Activated gamma-delta T cell treated with anti-CD3 and anti-CD28 coated beads, Interleukin-2, amount 50 U/mL, for 16 hours (primary cell): ENCODE measurements around the gene KMT2D.

ENCODE experiments used
- DNase-seq: peaks from one replicate; pipeline ENCODE4 v3.0.0-alpha.2; 2020; ENCODE audit warnings: low read depth

Gene KMT2D

DNA sequence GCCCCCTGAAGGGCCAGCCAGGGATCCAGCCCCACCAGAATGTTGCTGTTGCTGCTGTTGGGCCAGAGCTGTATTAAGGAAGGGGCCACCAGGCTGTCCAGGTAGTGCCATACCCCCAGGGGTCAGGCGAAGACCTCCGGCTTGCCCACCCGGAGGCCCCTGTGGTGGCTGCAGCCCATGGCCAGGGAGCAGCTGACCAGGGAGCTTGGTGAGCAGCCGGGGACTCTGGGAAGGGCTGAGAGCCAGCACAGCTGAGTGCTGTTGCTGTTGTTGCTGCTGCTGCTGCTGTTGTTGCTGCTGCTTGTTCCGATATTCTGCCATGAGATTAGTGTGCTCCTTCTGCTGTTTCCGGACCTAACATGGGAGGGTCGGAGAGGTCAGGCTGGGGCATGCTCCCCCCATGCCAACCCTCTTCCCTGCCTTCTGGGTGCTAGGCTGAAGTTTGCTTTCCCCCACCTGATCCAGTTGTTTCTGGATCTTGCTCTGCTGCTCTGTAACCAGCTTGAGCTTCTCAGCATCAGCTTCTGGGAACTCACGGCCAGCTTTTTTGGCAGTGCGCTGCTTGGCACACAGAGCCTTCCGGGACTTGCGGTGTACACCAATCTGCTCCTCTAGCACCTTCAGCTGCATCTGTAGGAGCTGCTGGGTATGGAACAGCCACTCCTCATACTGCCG lies 26.8 kb downstream of the KMT2D start:
- no peak for DNase-seq

DNA sequence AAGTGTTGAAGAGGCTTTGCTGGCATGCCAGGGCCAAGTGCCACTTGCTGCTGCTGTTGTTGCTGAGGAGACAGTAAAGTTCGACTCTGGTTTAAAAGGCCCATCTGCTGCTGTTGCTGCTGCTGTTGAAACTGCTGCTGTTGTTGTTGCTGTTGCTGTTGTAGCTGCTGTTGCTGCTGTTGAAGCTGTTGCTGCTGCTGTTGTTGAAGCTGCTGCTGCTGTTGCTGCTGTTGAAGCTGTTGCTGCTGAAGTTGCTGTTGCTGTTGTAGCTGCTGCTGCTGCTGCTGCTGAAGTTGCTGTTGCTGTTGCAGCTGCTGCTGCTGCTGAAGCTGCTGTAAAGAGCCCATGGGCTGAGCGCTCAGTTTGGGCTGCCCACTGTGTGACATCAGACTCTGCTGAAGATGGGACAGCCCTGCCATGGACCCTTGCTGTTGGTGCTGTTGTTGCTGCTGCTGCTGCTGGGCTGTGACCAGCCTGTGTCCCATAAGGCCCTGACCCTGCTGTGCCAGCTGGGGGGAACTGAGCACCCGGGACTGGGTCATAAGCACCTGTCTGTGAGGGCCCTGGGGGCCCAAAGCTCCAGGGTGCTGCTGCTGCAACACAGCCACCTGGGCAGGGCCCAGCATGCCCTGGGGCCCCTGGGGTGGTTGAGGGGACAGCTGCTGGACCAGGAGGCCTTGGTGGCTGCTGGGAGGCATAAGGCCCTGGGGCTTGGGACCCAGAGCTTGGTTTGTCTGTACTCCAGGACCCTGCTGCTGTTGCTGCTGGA lies 27.7 kb downstream of the KMT2D start:
- DNase-seq = no peak

DNA sequence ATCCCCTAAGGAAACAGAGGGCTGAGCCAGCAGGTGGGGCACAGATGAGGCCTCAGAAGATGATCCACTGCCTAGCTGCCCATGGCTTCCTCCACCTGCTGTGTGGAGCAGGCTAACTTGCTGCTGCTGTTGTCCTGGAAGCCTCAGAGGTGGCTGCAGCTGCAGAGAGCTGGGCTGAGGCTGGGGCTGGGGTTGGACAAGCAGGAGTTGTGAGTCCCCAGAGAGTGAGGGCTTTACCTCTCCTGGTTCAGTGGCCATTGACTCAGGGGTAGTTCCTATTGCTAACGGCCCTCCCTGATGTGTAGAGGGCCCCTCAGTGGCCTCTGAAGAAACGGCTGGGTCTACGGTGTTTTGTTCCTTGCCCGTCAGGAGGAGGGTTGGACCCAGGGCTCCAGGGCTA lies 28.3 kb downstream of the KMT2D start:
- no peak for DNase-seq

DNA sequence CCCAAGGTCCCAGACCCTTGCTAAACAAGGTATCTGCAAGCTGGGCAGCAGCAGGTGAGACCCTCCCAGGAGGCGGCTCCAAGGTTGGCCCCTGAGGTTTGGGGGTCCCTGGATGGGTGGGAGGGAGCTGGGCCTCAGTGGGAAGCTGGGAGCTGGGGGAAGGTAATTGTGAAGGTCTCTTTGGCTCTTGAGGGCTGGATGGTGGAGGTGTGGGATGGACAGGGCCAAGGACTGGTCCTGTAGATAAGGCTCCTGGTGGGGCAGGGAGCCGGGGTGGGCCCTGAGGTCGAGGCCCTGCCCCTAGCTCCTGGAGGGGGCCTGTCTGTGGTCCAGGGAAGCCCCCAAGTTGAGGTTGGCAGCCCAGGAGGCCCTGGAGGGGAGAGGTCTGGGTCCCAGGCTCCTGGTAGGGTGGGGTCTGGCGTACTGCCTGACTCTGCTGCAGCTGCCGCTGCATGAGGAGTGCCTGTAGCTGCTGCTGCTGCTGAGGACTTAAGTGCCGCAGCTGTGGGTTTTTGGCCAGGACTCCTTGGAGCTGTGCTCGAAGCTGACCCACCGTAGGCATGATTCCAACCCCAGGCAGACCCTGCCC lies 28.9 kb downstream of the KMT2D start:
- no peak for DNase-seq

DNA sequence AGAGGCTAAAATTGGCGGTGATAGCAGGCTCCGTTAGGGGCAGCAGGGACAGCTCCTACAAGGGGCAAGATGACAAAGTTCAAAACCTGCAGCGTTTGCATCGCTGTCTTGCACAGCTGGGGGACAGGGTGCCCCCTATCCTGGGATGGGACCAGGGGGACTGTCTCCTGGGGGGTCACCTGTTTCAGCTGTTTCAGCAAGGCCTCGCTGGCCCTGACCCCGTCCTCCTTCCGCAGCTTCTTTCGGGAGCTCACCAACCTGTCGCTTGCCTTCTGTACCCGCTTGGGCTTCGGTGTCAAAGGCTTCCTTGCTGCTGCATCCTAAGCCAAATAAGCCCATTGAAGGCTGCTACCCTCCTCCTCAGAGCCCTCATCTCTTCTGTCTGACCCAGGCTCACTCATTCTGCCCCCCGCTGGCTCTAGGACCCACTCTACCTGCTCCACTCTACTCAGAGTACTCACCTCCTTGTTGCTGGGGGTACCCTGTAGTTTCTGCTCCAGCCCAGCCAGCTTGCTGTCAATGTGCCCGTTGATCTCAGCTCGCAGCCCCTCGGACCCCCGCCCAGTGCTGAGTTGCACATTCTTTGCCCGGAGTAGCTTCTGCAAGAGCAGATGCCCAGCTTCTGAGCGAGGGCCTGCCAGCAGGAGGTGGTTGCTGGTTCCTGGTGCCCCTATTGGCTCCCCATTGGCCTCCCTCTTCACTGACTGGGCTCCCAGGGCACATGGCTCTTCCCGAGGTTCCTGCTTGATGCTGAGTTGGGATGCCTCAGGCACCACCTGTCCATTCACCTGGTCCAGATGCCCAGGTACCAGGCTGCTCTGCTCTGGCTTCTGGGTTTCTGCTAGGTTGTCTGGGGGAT lies 29.7 kb downstream of the KMT2D start:
- DNase-seq = no peak

DNA sequence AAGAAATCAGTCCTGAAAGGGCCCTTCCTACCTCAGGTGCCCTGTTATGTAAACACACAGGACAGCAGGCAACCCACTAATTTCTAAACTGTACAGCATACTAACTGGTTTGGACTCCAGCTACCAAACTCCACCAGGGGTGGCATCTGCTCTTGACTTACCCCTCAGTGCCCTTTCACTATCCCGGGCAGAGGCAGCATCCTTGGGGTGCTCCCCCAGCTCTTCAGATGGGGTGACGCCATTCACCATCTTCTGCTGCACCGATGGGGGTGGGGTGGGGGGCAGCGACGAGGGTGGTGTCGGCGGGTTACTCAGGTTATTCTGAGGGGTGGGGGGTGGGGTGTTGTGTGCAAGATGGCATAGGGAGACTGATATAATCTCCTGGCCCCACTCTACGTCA lies 30.5 kb downstream of the KMT2D start:
- no peak for DNase-seq

DNA sequence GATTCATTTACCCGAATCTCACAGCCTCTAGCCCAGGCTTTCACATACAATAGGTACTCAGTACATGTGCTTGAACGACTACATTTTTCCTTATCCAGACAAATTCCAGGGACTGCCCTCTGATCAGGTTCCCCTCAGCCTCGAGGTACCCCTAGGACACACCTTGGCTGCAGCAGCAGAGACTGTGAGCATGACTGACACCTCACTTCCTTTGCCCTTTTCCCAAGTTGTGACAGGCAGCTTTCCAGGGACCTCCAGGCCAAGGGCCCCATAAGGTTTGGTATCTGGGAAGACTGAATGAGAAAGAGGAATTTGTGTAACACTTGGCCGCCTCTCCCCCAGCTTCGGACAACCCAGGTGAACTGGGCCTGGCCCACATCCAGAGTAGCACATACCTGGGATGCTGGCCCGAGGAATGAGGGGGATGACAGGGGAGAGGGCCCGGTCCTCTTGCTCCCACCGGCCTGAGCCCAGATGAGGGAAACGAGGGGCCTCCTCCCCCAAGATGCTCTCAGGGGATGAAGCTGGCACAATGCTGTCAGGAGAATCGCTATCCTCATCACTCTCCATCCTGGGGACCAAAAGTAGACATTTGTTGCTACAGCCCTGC lies 31.8 kb downstream of the KMT2D start:
- no peak for DNase-seq

DNA sequence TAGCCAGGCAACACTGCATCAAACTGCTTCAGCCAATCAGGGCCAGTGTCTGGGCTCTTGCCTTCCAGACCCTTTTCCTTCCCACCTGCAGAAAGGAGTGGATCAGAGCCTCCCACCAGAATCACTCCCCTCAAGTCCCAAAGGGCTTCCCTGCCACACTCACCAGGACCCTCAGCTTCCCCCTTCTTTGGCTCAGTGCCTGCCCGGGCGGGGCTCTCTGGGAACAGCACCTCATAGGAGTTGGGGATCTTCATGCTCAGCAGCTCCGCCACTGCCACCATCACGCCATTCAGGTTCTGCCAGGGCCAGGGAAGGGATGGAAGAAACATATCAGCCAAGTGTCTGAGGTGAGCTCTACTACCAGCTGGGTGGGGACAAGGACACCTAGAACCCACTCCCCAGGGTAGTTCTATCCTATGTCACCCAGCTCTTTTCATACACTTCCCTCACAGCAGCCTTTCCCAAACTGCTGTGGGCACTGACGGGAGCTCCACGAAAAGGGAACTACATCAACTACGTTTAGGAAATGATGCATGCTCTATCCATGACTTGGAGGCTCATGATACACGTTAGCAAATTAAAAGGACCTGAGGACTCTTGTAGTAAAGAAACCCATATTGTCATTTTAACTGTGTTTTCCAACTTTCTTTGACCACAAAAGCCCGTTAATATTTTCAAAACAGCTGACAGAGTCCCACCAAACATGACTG lies 32.6 kb downstream of the KMT2D start:
- no peak for DNase-seq

DNA sequence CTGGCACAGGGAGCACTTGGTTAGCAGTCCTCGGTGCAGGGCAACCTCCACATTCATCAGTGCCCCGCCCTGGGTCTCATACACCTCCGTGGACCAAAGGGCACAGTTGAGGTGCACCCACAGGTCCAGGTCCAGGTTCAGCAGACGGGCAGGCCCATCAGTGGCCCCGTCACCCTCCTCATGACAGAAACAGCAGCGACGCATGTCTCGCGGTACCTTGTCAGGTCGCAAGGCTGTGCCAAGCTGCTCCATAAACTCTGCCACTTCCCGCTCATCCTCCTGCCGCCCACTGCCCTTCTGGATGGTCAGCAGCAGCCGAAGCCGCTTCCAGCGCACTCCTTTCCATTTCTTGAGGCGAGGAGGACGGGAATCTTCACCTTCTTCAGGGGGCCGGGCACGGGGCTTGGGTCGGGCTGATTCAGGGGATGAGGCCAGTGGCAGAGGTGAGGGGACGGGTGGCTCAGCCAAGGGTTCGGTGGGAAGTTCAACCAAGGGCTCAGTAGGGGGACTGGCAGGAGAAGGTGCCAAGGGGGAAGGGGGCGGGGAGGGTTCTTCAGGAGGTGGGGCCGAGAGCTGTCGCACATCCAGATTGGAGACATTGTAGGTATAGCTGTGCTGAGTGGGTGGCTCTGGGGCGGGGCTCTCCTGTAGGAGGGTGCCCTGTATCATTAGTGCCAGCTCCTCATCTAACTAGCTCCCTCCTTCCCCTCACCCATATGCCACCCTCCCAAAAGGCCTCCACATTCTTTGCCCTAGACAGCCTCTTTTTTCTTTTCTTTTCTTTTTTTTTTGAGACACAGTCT lies 33.7 kb downstream of the KMT2D start:
- DNase-seq = no peak

DNA sequence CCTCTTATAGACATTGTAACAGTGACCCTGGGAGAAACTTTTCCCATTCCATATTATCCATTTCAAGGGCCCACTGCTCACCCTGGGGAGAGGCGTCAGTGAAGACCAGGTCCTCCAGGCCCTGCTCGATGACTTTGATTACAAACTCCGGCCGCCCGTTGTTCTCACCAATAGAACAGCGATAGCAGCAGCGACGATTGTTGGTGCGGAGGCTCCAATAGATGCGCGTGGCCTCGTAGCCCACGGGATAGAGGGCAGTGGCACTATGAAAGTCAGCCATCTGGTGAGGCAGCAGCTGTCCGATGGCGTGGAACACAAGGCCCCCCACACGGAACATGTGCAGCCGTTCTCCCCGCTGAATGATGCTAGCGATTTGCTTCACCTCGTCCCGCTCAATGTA lies 34.5 kb downstream of the KMT2D start:
- no peak for DNase-seq

DNA sequence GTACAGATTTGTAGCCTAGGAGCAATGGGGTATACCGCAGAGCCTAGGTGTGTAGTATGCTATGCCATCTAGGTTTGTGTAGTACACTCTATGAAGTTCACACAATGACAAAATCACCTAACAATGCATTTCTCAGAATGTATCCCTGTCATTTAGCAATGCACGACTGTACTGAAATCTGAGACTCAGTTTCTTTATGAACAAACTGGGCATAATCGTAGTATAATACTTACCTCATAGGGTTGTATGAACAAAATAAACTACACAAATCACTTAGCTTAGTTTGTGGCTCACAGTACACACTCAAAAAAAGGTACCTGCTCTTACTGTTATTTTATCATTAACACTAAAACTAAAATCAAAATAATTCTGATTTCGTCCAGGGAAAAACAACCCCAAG lies 35.1 kb downstream of the KMT2D start:
- no peak for DNase-seq

DNA sequence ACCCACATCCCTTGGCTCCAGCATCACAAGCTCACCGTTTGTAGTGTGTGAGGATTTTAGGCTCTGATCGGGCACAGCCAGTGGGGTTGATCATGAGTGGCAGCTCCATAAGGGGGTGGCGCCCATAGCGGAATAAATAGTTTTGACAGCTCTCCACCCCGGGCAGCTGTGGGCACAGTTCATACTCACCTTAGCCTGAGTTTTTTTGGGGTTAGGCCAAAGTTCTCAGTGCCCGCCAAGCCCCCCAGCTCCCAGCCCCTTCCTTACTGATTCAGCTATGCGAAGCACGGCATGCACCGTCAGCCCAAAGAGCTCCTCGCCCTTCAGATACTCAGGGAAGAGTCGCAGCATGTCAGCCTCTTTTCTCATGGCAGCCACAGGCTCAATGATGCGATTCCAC lies 36.1 kb downstream of the KMT2D start:
- no peak for DNase-seq

DNA sequence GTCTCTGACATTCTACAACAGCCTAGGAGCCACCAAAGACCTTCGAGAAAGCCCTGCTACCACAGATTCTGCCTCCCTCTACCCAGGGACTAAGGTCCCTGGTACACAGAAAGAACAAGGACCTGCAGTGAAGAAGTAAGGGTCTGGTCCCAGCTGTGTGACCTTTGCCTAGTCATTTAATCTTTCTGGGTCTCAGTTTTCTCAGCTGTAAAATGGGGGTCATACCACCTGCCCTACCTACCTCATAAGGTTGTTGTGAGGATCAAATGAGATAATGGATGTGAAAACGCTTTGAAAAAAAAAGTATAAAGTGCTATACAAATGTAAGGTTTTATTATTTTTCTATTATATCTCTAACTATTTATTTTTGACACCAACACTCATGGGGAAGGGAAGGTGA lies 36.8 kb downstream of the KMT2D start:
- no peak for DNase-seq

DNA sequence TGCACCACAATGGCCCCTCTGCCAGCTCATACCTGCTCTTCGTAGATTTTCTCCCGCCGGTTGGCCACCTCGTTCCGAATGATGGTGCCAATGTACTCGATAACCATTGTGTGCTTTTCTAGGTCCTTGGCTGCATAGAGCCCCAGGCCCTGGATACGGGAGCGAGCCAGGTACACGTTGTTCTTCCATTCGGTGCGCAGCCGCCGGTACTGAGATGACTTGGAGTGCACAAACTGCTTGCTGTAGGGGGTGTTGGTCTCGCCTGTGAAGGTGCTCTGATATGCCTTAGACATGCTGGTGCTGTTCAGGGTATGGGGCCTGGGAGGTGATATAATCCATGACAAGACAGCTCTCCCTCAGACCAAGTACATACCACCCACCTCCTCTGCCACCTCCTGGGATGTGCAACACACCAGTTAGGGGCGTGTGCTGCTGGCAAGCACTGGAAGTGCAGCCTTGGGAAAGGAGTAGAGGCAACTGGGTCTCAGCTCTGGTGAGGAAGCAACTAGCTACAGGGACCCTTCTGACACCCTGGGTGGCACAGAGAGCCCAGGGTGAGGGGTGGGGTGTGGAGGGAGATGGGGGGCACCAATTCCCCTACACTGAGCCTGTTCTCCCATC lies 37.9 kb downstream of the KMT2D start:
- no peak for DNase-seq

DNA sequence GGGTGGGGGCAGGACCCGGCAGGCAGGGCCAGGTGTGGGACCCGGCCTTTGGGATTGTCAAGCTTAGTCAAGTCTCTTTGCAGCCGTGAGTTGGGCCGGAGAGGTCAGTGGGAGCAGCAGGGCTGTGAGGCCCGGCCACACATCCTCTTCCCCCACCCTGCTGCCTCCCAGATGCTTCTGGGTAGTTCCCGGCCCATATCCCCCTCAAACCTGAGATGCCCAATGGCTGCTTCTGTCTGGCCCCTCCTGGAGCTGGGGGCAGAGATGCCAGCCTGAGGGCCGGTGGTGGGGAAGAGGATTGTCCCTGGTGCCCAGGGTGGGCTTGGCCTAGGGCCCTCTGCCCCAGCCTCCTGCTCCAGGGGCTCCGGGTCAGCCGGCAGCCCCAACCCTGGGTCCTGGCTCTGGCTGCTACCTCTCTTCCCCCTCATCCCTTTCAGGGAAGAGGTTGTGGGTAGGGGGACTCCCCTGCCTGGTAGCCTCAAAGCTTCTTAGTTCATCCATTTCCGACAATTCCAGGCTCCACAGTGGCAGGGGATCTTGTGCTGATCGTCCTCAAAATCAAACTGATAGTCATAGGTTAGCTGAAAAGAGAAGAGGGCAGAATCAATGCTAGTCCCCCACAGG lies 39.2 kb downstream of the KMT2D start:
- DNase-seq = no peak

DNA sequence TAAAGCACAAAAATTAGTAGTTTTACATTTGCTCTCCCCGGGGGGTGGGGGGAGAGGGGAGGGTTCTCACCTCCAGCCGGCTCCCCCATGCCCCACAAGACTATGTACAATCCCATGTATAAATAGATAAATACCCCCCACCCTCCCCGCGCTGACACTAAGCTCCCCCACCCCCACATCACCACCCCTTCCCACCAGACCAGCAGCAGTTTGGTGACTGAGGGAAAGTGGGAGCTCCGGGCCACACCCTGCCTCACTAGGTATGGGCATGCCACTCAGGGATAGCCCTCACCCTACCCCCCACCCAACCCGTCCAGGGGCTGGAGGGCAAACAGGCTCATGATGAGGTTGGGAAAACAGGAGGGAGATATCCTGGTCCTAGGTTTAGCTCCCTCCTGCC lies 40.2 kb downstream of the KMT2D start:
- DNase-seq = no peak

DNA sequence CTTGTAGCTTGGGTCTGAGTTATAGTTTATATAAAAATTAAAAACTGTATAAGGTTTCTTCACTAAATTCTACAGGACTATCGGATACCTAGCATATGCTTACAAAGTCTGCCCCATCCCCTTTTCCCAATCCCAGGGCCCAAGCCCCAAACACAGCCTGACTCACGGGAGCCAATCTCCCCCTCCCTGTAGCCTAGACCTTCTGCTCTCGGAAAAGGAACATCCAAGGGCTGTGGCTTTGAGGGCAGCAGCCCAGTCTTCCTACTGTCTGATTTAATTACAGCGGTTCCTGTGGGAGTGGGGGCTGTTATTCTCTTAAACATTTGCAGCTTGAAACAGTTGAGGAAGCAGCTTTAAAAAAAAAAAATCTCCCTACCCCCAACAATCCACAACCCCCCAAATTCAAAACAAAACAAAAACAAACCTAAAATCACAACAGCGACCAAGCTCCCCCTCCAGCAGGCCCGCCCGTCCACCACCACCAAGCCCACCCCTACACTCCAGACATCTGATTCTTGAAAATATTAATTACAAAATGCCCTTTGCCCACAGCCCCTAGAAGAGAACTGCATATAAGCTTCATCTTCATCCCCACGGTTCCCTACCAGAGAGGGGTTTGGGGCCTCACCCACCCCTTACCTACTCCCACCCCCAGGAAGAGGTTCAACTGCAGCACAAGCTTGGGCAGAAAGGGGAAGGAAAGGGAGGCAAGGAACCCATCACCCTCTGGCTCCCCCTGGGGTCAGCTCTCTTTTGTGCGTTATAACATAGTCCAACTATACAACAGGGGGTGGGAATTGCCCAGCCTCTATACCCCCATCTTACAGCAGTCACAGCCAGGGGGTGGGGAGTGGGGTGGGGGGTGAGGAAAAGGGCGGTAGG lies 40.9 kb downstream of the KMT2D start:
- DNase-seq = no peak

DNA sequence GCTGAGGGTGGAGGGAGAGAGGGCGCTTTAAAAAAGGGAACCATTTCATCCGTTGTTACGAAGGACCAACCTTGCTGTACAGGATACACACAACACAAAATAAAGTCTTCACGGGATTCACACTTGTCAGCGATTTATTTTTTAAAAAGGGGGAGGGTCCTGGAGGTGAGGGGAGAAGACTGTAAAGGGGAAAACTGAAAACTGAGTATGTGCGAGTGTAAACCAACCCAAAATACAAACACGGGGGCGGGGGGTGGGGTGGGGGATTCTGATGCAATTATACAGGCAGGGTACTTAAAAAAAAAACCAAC lies 41.5 kb downstream of the KMT2D start:
- no peak for DNase-seq
